Stomach (tissue), 9 donors: Measurements from ENCODE around the gene KLHL3. TPM values are rescaled to one million over a fixed set of nuclear protein-coding genes. Genes with fewer than 3 reads are reported as not detected.

Experiments
- DNase-seq, 2 donors: peaks; one replicate each; pipeline versions ENCODE4 v3.0.0 to v3.0.0-alpha.2; 2013 to 2019
- H3K27ac ChIP-seq, 5 donors: fragments of 200-600 bp in 4 of 5; sonication (generic) in 4 of 5; one replicate each; pipeline ENCODE4 v1.5.1; 2013 to 2019; ENCODE audit warnings: mild to moderate bottlenecking in 1 of 5, moderate library complexity in 1 of 5
- H3K27me3 ChIP-seq, 3 donors: fragments of 200-600 bp; sonication (generic); one replicate each; pipeline ENCODE4 v1.5.1; 2017 to 2019; ENCODE audit warnings: mixed run types in 1 of 3
- H3K36me3 ChIP-seq, 4 donors: fragments of 200-600 bp; sonication (generic); 1 replicate in 3 of 4; 2 replicates in 1 of 4; pipeline ENCODE4 v1.5.1; 2016 to 2019
- H3K4me1 ChIP-seq, 4 donors: fragments of 200-600 bp; sonication (generic); one replicate each; pipeline ENCODE4 v1.5.1; 2016 to 2019
- H3K4me3 ChIP-seq, 4 donors: fragments of 200-600 bp; sonication (generic) in 3 of 4; one replicate each; pipeline ENCODE4 v1.5.1; 2016 to 2019; ENCODE audit warnings: mild to moderate bottlenecking in 1 of 4
- H3K9me3 ChIP-seq, 4 donors: fragments of 200-600 bp; sonication (generic); one replicate each; pipeline ENCODE4 v1.5.1; 2016 to 2019
- EP300 ChIP-seq: sonication (generic); formaldehyde crosslinking; IDR thresholded peaks from one replicate; pipeline ENCODE4 v1.6.1; 2017; ENCODE audit warnings: antibody characterized with exemption
- POLR2A ChIP-seq, 4 donors: fragments of 450-650 bp; IDR thresholded peaks; one replicate each; pipeline ENCODE4 v1.6.1; 2016; ENCODE audit warnings: antibody characterized with exemption in 4 of 4, control low read depth in 2 of 4, mild to moderate bottlenecking in 1 of 4, moderate library complexity in 1 of 4
- POLR2AphosphoS5 ChIP-seq, 3 donors: sonication (generic); formaldehyde crosslinking; IDR thresholded peaks; one replicate each; pipeline ENCODE4 v1.6.1; 2016; ENCODE audit warnings: antibody characterized with exemption in 3 of 3
- WGBS, 5 donors: extraction: QIAGEN DNeasy Blood & Tissue Kit in 3 of 5; methylation state at CpG; one replicate each; pipeline versions ENCODE4 v1.1.5 to v1.1.7; 2013 to 2018; 5-methylcytosine and 5-hydroxymethylcytosine counted together
- intact Hi-C: fragments of 100-400 bp; cut with DNase I; formaldehyde crosslinking; loops from one replicate; pipeline ENCODE4 v1.15.1; 2023; ENCODE audit warnings: low total_unique reads
- polyA plus RNA-seq, 3 donors: library from polyadenylated mRNA; stranded (reverse); fragments of 200-250 nt; gene quantifications; one replicate each; pipeline ENCODE4 v1.2.3, GENCODE V29; 2013
- total RNA-seq, 5 donors: library from RNA; depleted of rRNA; stranded (reverse); fragments of >200 nt; gene quantifications; one replicate each; pipeline versions ENCODE4 v1.1.0 to v1.2.3, GENCODE V29; 2014 to 2016
- TF ChIP-seq, protein P1 (sequence below), 7 experiments: fragments of 450-650 bp in 4 of 7; fragments of 200-600 bp in 3 of 7; sonication (generic) in 3 of 7; IDR thresholded peaks; one replicate each; pipeline ENCODE4 v1.5.1; 2016 to 2019; ENCODE audit warnings: antibody characterized with exemption in 7 of 7, control low read depth in 2 of 7, mild to moderate bottlenecking in 1 of 7
- donor health status: healthy with polysubstance abuse.
- donor health status: Bipolar disorder and iron deficiency.
- donor health status: healthy.

KLHL3 gene
- total and polyA plus RNA-seq, 8 donors: 0.50 to 20.4 (median 10.3) TPM

- WGBS, 5 donors: 19 to 27% (median 24%) methylated on average over 7 to 9 of the region's 9 CpGs
- intact Hi-C loops: no loop called here
- Histone ChIP-seq H3K9me3 (no peaks in the 10 kb centered on the region), H3K4me1 (peaks cover 0 to 7% (median 0%) of the 10 kb centered on the region in 4 donors), H3K36me3 (no peaks in the 10 kb centered on the region), H3K4me3 (no peak overlapping the region), H3K27ac (no peak overlapping the region), H3K27me3 (peaks cover 0 to 29% (median 0%) of the 10 kb centered on the region in 3 donors)
- DNase-seq: peak in 1 of 2 donors; percentile 79
- TF ChIP-seq POLR2AphosphoS5 (IDR thresholded peaks at IDR 0.05) (no peak), EP300 (no peak), POLR2A (IDR thresholded peaks at IDR 0.05) (no peak)
- TF ChIP-seq, protein P1, sequence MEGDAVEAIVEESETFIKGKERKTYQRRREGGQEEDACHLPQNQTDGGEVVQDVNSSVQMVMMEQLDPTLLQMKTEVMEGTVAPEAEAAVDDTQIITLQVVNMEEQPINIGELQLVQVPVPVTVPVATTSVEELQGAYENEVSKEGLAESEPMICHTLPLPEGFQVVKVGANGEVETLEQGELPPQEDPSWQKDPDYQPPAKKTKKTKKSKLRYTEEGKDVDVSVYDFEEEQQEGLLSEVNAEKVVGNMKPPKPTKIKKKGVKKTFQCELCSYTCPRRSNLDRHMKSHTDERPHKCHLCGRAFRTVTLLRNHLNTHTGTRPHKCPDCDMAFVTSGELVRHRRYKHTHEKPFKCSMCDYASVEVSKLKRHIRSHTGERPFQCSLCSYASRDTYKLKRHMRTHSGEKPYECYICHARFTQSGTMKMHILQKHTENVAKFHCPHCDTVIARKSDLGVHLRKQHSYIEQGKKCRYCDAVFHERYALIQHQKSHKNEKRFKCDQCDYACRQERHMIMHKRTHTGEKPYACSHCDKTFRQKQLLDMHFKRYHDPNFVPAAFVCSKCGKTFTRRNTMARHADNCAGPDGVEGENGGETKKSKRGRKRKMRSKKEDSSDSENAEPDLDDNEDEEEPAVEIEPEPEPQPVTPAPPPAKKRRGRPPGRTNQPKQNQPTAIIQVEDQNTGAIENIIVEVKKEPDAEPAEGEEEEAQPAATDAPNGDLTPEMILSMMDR (IDR thresholded peaks at IDR 0.05): no peak
These were observed 131.4 kb downstream of the KLHL3 start for GRCh38 chr5:137604348-137605095.

GRCh38 chr5:137603891-137604290 lies 132.0 kb downstream of the KLHL3 start:
- H3K9me3 ChIP-seq: no peaks in the 10 kb centered on the region
- TF ChIP-seq POLR2A (IDR thresholded peaks at IDR 0.05): no peak
- TF ChIP-seq, protein P1 (IDR thresholded peaks at IDR 0.05): no peak
- TF ChIP-seq EP300: no peak
- no peak for TF ChIP-seq POLR2AphosphoS5 (IDR thresholded peaks at IDR 0.05)
- WGBS, 5 donors: 95 to 100% (median 97%) methylated on average over 1 of the region's 1 CpG
- no peak for DNase-seq
- intact Hi-C loops: no loop called here
- peaks cover 0 to 36% (median 0%) of the 10 kb centered on the region in 3 donors for H3K27me3 ChIP-seq
- H3K4me1 ChIP-seq: peaks cover 0 to 7% (median 0%) of the 10 kb centered on the region in 4 donors
- no peaks in the 10 kb centered on the region for H3K36me3 ChIP-seq
- H3K4me3 ChIP-seq: no peak overlapping the region
- H3K27ac ChIP-seq: no peak overlapping the region

DNA sequence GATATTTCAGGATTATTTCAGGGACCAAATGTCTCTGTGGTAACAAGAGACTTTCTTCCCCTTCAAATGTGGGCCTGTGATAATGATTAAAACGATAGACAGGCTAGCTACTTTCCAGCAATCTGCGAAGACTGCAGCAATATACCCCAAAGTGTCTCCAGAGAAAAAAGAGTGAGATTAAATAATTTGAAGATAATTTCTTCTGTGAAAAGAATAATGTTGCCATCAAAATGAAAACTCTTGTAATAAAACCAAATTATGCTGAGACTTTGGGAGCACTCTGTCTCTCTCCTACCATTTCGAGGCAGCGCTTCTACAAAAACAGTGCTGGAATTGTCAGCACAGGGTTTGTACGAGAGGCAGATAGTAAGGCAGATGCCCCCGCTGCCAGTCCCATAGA lies 132.5 kb downstream of the KLHL3 start:
- H3K4me3 ChIP-seq: no peak overlapping the region
- no peaks in the 10 kb centered on the region for H3K9me3 ChIP-seq
- peaks cover 0 to 40% (median 2%) of the 10 kb centered on the region in 3 donors for H3K27me3 ChIP-seq
- H3K27ac ChIP-seq: no peak overlapping the region
- no peak for DNase-seq
- H3K4me1 ChIP-seq: peaks cover 0 to 7% (median 0%) of the 10 kb centered on the region in 4 donors
- intact Hi-C loops: no loop called here
- TF ChIP-seq POLR2AphosphoS5 (IDR thresholded peaks at IDR 0.05): no peak
- no peak for TF ChIP-seq EP300
- TF ChIP-seq POLR2A (IDR thresholded peaks at IDR 0.05): no peak
- TF ChIP-seq, protein P1 (IDR thresholded peaks at IDR 0.05): no peak
- 89 to 96% (median 93%) methylated on average over 6 of the region's 6 CpGs for WGBS, 5 donors
- no peaks in the 10 kb centered on the region for H3K36me3 ChIP-seq

DNA sequence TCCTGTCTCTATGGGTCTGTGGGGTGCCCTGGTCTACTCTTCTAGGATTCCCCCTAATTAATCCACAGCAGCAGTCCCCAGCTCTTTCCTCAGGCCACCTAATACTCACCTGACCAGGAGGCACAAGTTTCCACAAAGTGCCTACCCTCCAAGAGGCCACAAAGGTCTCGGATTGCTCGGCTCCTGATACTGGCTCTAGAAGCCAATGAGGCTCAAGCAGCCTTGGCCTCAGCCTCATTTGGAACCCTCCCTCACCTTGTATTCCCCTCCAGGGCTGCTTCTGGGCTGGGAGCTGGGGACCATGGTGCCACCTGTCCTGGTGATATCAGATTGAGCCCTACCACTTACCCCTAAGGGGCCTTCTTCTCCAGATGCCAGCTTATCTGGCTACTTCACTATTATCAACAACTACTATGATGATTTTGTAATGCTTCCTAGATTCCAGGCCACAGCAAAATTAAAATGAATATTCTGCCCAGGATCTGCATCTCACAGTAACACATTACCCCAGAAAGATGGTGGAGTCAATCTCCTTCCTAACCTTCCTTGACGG lies 133.1 kb downstream of the KLHL3 start:
- H3K27ac ChIP-seq: no peak overlapping the region
- 84 to 90% (median 89%) methylated on average over 3 of the region's 3 CpGs for WGBS, 5 donors
- H3K27me3 ChIP-seq: peaks cover 0 to 40% (median 6%) of the 10 kb centered on the region in 3 donors
- H3K9me3 ChIP-seq: no peaks in the 10 kb centered on the region
- peaks cover 0 to 7% (median 0%) of the 10 kb centered on the region in 4 donors for H3K4me1 ChIP-seq
- no peaks in the 10 kb centered on the region for H3K36me3 ChIP-seq
- intact Hi-C loops: no loop called here
- DNase-seq: no peak
- TF ChIP-seq POLR2AphosphoS5 (IDR thresholded peaks at IDR 0.05): no peak
- TF ChIP-seq, protein P1 (IDR thresholded peaks at IDR 0.05): no peak
- TF ChIP-seq POLR2A (IDR thresholded peaks at IDR 0.05): no peak
- no peak for TF ChIP-seq EP300
- H3K4me3 ChIP-seq: no peak overlapping the region
